Stimulated activated CD8-positive, alpha-beta memory T cell treated with anti-CD3 and anti-CD28 coated beads, Interleukin-12 subunit alpha, Interleukin-12 subunit beta, amount 100 ng/mL, for 1 hour (primary cell): ENCODE results near the gene FOXN3.

Source experiments
- DNase-seq: peaks from one replicate; pipeline ENCODE4 v3.0.0-alpha.2; 2020; ENCODE audit warnings: low read depth

The FOXN3 gene

DNA sequence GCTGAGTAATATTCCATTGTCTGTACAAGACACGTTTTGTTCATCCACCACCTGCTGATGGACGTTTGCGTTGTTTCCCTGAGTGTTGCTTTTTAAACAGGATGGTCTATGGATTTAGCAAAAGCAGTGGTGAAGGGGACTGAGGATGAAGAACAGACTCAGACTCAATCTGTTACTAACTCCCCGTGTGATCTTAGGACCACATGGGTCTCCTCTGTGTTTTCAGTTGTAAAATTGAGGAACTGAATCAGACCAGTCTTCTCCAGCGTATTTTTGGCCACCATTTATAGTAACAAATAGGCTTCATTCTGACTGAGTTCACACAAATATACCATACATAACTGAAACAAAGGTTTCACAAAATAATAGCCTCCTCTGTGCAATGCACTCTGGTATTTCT lies 85.6 kb downstream of the FOXN3 start:
- DNase-seq: no peak

DNA sequence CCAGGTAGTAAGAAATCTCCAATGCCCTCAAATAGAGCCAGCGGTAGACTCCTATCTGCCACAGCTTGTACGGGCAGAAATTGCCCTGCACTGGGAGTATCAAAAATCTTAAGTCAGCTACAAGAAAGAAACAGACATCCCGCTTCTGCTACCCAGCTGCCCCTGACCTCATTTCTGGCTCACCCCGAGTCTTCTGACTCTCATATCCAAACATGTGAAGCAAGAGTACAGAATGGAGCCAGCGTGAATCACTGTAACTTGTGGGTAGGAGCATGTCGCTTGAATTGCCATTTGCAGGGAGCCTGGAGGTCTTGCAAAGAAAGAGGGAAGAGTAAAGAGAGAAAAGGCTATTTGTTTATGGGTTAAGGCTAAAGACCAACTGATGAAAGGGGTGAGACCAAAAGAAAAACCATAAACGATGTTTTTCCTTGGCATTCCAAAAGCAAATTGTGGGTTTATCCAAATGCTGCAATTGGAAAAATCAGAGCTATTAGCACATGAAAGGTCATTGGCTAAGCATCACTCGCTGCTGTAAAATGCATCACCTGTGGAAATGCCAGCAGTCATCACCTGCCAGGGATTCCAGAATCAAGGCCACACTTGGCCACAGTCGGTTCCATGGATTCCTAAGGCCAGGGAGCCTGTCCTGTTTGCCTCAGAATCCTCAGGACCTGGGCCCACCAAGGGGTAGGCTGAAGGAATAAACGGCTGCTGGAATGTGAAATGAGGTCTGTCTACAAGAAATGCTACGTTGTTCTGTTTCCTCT lies 86.6 kb downstream of the FOXN3 start:
- no peak for DNase-seq

GRCh38 chr14:89327771-89328212 lies 89.2 kb downstream of the FOXN3 start:
- no peak for DNase-seq

- no peak for DNase-seq
Observed at GRCh38 chr14:89325959-89326358, 91.1 kb downstream of the FOXN3 start.

DNA sequence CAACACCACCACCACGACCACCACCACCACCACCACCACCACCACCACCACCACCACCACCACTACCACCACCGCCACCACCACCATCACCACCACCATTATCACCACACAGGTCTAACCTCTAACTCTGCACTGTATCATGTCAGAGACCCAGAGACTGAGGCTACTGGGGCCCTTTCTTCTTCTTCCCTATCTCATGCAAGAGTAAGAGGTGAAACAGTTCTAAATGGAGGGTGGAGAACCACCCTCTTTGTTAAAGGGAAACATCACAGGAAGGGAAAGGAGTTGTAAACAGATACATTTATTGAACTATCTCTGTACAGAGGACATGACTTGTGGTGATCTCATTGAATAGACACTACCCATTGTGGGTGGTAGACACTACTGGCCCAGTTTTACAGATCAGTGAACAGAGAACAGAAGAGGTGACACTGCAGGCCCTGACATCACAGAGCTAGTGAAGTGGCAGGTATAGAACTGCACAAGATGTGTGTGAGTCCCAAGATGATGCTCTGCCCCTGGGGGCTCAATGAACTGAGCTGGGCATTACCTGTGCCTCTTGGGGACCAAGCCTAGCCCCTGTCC lies 91.6 kb downstream of the FOXN3 start:
- DNase-seq: no peak

GRCh38 chr14:89324501-89325298 lies 92.3 kb downstream of the FOXN3 start:
- no peak for DNase-seq

DNA sequence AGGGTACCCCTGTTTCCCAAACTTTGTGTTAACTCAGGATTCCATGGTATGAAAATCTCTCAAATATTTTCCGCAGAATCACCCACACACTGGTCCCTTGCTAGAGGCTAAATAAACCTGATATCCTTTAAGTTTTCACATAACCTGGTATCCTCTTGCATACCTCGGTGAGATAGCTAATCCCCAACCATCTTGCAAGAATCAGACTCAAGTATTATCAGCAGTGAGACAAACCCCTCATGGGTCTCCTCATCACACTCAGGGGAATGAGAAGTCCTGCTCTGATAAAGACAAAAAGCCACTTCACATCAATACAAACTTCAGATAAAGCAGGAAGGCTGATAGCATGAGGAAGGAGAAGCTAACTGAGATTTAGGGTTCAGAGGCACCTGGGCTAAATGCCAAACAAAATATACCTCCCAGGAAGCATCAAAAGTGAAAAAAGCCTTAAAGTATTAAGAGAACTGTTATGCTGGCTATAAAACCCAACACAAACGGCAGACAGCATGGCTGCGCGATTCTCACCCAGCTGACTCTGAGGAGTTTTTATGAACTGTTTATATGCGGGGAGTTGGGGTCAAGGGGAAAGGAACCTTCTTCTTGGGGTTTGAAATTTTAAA lies 96.5 kb downstream of the FOXN3 start:
- DNase-seq: no peak

DNA sequence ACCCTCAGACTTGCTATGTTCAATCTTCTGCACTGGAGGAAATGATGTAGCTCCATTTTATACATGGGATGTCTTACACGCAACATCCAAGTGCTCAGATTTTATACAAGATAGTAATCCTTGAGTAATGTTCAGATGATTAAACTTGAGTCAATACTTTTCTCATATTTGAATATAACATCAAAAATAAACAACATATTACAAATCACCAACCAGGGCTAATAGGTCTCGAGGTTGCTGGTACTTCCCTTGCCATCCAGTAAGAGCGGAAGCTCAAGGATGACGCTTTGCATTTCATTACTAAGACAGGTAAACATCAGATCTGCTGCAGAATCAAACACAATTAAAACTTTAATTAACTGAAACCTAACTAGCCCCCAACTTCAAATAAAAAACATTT lies 97.3 kb downstream of the FOXN3 start:
- no peak for DNase-seq

DNA sequence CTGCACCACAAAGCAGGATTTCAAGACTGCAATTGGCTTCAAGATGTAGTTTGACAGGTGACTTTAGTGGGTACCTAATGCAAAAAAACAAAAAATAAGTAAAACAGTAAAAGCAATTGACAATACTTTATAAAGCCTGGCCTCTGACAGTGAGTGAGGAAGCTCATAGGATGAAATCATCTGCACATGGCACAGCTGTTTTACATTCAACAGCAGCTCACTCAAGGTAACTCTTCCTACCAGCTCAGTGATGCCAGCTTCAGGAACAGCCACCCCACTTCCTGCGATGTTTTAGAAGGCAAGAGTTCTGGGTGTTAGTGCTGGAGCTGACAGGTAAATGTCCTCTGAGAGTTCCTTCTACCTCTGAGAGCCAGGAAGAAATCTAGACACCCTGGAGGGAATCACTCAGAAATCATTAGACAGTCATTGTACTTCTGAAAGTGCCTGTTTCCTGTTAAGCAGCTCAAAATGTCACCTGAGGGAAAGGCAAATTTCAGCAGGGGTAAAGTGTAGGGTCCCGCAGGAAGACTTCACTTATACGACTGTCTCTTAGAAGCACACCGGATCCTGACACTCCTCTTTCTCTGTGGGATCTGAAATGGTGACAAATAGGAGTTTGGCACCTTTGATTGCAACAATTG lies 99.9 kb downstream of the FOXN3 start:
- DNase-seq: no peak

- no peak for DNase-seq
Observed at GRCh38 chr14:89315493-89316470, 101.3 kb downstream of the FOXN3 start.

- DNase-seq: no peak
Observed at GRCh38 chr14:89314274-89314673, 102.8 kb downstream of the FOXN3 start.

GRCh38 chr14:89312932-89313331 lies 104.1 kb downstream of the FOXN3 start:
- no peak for DNase-seq

- no peak for DNase-seq
Observed at GRCh38 chr14:89310211-89310610, 106.8 kb downstream of the FOXN3 start.

DNA sequence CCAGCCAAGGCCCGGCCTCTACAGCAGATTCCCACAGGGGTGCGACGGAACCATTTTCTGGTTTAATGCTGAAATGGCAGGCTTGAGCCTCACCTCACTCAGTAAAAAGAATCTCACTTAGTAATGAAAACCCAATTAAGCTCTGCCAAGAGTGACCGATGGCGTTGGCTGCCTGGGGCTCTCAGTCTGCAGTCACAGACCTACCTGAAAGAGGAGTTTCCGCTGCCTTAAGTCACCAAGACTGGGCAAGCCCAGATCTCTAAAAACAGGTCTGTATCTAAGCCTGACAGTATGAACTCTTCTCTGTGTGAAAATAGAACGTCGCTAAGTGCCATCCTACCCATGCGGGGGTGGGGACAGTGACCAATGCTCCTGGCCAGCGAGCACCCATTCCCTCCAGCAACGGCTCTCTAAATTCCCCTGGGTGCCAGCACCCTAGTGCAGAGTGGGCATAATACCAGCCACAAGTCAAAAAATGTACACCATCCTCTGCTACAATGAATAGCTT lies 107.3 kb downstream of the FOXN3 start:
- DNase-seq: no peak

DNA sequence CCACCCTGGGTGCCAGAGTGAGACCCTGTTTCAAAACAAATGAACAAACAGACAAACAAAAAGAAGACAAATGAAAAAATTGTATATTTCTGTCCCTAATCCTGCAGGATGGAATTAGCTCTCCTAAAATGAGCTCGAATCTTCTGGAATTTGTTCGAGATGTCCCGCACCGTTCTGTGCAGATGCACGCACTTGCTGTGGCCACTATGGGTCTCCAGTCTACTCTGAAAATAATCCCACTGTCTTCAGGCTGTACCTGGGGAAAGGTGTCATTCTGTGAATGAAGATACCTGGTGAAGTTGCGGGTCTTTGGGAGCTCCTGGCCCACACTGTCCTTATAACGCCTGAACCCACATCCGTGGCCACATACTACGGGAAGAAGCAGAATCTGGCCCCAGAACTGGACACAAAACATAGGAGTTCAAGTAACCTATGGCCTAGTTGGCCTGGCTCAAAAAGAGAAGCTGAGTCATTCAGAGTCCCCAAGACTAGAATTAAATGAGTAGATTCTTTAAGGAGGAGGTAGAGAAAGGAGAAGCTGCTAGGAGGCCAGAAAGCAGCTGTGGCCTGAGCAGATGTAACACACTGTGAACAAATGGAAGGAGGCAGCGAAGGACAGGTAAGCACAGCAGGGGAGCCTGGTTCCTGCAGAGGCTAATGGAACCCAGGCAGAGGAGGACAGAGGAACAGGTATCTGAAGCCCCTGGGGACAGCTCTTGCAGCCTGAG lies 108.6 kb downstream of the FOXN3 start:
- DNase-seq: no peak

DNA sequence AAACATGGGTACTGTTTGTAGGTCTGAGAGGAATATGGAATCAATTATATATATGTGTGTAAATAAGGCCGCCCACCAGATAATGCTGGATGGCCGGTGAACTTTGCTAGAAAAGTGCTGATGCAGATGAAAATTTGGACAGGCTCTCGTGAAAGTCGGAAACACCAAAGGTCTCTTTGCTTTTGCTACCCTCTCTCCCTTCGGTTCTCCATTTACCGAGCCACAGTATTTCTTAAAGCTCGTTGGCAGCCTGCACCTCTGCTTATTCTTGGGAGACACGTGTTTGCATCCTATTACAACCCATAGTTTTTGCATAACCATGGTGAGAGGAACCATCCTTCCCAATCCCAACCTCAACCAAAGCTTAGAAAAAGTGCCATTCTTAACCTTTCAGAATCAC lies 109.6 kb downstream of the FOXN3 start:
- no peak for DNase-seq

DNA sequence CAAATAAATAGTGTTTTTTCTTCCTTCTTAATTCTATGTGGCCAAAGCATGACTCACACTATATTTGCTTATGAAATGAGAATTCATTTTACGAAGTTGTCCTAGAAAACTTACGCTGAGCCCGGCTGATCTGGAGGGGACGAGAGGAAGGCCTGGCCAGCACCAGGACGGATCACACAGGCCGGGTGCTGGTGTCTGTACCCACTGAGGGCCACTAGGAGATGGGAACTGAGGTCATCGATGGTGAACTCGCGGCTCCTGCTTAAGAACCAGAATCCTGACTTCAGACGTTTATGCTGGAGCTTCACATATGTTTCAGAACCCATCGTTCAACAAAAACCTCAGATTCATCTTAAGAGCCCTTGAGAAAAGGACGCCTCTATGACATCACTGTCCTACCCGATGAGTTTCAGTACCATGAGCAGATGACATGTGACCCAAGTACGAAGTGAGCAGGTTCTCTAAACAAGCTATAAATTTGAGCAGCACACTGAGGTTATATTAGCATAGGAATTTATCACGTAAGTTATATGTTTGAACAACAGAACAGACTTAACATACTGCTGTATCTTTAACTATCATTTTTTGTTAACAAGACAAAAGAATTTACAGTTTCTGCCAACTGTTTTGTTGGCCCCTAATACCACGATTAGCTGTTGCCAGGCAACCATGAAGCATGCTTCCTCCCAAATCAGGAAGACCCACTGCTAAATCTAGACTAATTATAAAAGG lies 111.9 kb downstream of the FOXN3 start:
- no peak for DNase-seq

DNA sequence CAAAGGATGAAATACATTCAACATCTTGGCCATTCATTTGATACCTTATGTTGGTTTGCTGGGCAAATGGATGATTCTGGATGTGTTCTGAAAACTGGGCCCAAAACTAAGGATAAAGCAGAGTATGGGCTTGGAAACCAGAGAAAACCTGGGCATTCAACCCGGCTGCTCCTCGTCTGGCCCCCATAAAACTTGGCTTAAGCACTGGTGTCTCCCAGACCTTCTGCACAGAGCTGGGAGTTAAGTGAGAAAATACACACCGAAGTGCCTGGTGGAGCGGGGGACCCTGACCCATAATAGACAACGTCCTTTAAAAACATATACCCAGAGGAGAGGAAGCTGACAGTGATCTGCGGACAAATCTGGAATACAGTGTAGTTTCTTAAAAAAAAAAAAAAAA lies 112.5 kb downstream of the FOXN3 start:
- DNase-seq: no peak
